ENCODE measurements around the gene MRPL18. TPM values are rescaled to one million over a fixed set of nuclear protein-coding genes. Genes with fewer than 3 reads are reported as not detected.

The MRPL18 gene
- total and polyA plus RNA-seq, 9 of the 15 experiments (the other 6 are each of a cell fraction or from before 2014, with no cell fraction given) = 149 to 456 (median 196) TPM

DNA sequence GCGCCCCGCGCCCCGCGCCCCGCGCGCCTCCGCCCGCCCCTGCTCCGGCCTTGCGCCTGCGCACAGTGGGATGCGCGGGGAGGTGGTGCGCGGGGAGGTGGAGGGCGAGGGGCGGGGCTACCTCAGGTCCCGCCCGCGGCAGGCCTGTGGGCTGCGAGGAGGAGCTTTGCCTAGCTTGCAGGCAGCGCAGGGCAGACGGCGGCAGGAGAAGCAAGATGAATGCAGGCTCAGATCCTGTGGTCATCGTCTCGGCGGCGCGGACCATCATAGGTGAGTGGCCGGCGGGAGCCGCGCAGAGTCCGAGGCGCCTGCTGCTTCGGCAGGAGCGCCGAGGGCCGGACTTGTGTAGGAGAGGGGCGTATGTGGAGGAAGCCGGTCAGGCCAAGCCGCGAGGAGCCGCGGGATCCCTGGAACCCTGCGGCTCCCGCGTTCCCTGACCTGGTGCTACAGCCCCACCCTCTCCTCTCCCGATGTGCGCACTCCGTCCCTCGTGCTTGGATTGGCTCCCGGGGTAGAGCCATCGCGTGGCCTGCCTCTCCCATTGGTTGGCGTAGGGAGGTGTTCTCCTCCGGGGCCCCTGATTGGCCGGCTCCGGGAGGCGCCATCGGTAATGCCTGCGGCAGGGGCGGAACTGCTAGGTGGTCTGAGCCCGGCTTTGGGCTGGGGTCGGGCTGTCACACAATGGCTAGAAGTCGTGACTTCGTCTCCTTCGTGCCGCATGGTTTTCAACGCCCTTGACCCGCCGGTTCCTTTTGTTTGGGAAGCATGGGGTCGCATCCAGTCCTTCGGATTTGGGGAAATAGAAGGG lies 28.2 kb upstream of the MRPL18 start, which contains the start of gene ACAT2 (continued):
- TF ChIP-seq ZNF639 (CRISPR knock-in tag; conservative IDR thresholded peaks at IDR 0.05 in 1 of 2, IDR thresholded peaks at IDR 0.05 in 1 of 2) = 0 out of 4 replicates have a peak, but pooled peaks of 1 of the 2 experiments have one; percentile 50
- TF ChIP-seq SAFB (IDR thresholded peaks at IDR 0.05; ENCODE audit: borderline replicate concordance, low read depth, low read length) = 0 out of 2 replicates have a peak, but pooled peaks have one; percentile 18
- no peak for TF ChIP-seq ZNF316 (IDR thresholded peaks at IDR 0.05)
- TF ChIP-seq MXD1 (CRISPR knock-in tag; IDR thresholded peaks at IDR 0.05; ENCODE audit: borderline replicate concordance, poor library complexity, severe bottlenecking) = no peak
- 0 out of 2 replicates have a peak, but pooled peaks have one; percentile 75 for TF ChIP-seq HDAC6 (IDR thresholded peaks at IDR 0.05; ENCODE audit: low read depth, low read length)
- peak; percentile 63; the same call in 1 of the 2 replicates for TF ChIP-seq TAF7 (tag; IDR thresholded peaks at IDR 0.05)
- TF ChIP-seq ZNF121 (CRISPR knock-in tag; conservative IDR thresholded peaks at IDR 0.05) = no peak
- no peak for TF ChIP-seq FOXM1 (IDR thresholded peaks at IDR 0.05; ENCODE audit: low read depth)
- TF ChIP-seq FOXM1 (CRISPR knock-in tag; IDR thresholded peaks at IDR 0.05; ENCODE audit: low read depth) = peak; percentile 31
- no peak; the same call in 1 of the 2 replicates for TF ChIP-seq E2F3 (CRISPR knock-in tag; IDR thresholded peaks at IDR 0.05)
- no peak for TF ChIP-seq ZEB2 (IDR thresholded peaks at IDR 0.05)
- TF ChIP-seq DPF2 (IDR thresholded peaks at IDR 0.05) = no peak; the same call in 1 of the 2 replicates
- TF ChIP-seq, protein P1, sequence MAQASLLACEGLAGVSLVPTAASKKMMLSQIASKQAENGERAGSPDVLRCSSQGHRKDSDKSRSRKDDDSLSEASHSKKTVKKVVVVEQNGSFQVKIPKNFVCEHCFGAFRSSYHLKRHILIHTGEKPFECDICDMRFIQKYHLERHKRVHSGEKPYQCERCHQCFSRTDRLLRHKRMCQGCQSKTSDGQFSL (CRISPR knock-in tag; IDR thresholded peaks at IDR 0.05) = no peak
- TF ChIP-seq, protein P1 (tag; IDR thresholded peaks at IDR 0.05) = no peak
- no peak for TF ChIP-seq ZNF140 (CRISPR knock-in tag; IDR thresholded peaks at IDR 0.05)
- TF ChIP-seq THRAP3 (IDR thresholded peaks at IDR 0.05; ENCODE audit: borderline replicate concordance) = no peak
- TF ChIP-seq HIVEP1 (CRISPR knock-in tag; IDR thresholded peaks at IDR 0.05) = 0 out of 2 replicates have a peak, but pooled peaks have one; percentile 20
- no peak for TF ChIP-seq ETV1 (tag; conservative IDR thresholded peaks at IDR 0.05; ENCODE audit: low read depth)
- peak; percentile 85 for TF ChIP-seq POLR2B (IDR thresholded peaks at IDR 0.05; ENCODE audit: low read depth, partially characterized antibody)
- no peak for TF ChIP-seq ZFP30 (CRISPR knock-in tag; IDR thresholded peaks at IDR 0.05; ENCODE audit: borderline replicate concordance)
- TF ChIP-seq, protein P2, sequence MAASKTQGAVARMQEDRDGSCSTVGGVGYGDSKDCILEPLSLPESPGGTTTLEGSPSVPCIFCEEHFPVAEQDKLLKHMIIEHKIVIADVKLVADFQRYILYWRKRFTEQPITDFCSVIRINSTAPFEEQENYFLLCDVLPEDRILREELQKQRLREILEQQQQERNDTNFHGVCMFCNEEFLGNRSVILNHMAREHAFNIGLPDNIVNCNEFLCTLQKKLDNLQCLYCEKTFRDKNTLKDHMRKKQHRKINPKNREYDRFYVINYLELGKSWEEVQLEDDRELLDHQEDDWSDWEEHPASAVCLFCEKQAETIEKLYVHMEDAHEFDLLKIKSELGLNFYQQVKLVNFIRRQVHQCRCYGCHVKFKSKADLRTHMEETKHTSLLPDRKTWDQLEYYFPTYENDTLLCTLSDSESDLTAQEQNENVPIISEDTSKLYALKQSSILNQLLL (CRISPR knock-in tag; IDR thresholded peaks at IDR 0.05; ENCODE audit: borderline replicate concordance) = no peak
- 0 out of 2 replicates have a peak, but pooled peaks have one; percentile 39 for TF ChIP-seq NFRKB (IDR thresholded peaks at IDR 0.05; ENCODE audit: low read depth)
- no peak for TF ChIP-seq RNF2 (IDR thresholded peaks at IDR 0.05)
- TF ChIP-seq NBN (IDR thresholded peaks at IDR 0.05; ENCODE audit: low read depth) = peak; percentile 16; the same call in 1 of the 2 replicates

Measured in K562 (cell line).